ENCODE measurements around the gene C6orf136. TPM values are rescaled to one million over a fixed set of nuclear protein-coding genes. Genes with fewer than 3 reads are reported as not detected.

Gene C6orf136
- total RNA-seq, 1 experiment from 2014 or later: 25.4 TPM

- DNase-seq: no peak
- no peak for TF ChIP-seq CTCF (IDR thresholded peaks at IDR 0.05; ENCODE audit: insufficient read depth in 1 of 2, low read depth in 1 of 2, low read length in 1 of 2, severe bottlenecking in 1 of 2, unreplicated experiment in 1 of 2)
- H3K27me3 Mint-ChIP-seq (ENCODE audit: insufficient read depth, unreplicated experiment): no peaks in the 10 kb centered on the region
- Histone ChIP-seq H3K9me3 (no peaks in the 10 kb centered on the region), H3K36me3 (ENCODE audit: control insufficient read depth, insufficient read depth, low read length) (no peaks in the 10 kb centered on the region), H3K4me3 (ENCODE audit: low read depth, low read length) (peak overlapping the region; percentile 75), H3K27me3 (replicated peaks; ENCODE audit: control insufficient read depth, insufficient read depth, low read length) (no peaks in the 10 kb centered on the region), H3K4me1 (peaks cover 22% of the 10 kb centered on the region)
- intact Hi-C loops (cut with micrococcal nuclease; ENCODE audit: unreplicated experiment): loop anchor here (1.0 kb wide), 1 partner anchor 27 kb away; the partner anchor contains the start of gene MDC1
- POLR2A ChIA-PET: no interaction called here
- H3K4me3 Mint-ChIP-seq (ENCODE audit: unreplicated experiment): peak overlapping the region; percentile 74
- H3K4me1 Mint-ChIP-seq (ENCODE audit: low read depth, unreplicated experiment): peaks cover 46% of the 10 kb centered on the region
- BruUV-seq (replicated peaks): no TSS peak
- CTCF ChIA-PET: interaction anchor here (0.6 to 2.0 kb wide), 5 partner anchors 11 to 65 kb away, joined by 3 to 6 read pairs (median 5); partner anchors contain the start of genes DHX16 and MDC1
- H3K27ac Mint-ChIP-seq (ENCODE audit: unreplicated experiment): peak overlapping the region; percentile 39
- no peaks in the 10 kb centered on the region for H3K9me3 Mint-ChIP-seq (ENCODE audit: unreplicated experiment)
- peaks cover 10% of the 10 kb centered on the region for H3K36me3 Mint-ChIP-seq (ENCODE audit: insufficient read depth, unreplicated experiment)
Observed at GRCh38 chr6:30689985-30690384, 43.1 kb downstream of the C6orf136 start.

DNA sequence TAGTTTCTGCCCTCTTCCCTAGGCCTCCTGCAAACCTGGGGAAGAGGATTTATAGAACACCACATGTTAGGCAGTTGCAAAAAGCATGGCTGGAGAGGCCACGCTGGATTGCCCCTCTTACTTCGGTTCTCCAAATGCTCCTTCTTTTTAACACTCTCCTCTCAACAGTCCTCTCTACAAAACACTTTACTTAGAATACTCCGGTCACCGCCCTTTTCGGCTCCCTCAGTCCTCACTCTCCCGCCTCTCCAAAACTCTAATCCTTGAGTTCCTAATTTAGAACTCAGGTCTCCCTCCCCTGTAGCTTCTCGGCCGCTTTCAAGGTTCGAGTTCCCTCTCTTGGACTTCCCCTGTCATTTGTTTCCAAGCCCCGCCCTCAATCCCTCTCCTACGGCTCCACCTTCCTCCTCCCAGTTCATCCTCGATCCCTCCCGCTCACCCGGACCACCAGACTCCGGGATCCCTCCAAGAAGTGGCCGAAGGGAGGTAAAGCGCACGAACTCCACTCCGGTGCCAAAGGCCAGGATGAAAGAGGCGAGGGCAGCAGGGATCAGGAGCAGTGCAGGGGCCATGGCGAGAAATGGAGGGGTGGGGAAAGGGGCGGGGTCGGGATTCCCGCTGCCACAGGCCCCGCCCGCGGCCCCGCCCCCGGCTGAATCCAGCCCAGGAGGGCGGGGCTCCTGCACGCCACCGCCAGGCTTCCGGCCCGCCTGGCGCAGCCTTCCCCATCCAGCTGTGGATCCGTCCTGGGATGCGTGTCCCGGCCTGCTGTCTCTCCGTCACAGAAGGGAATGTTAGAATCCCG, 43.7 kb downstream of the C6orf136 start, which contains the start of gene NRM:
NRM (minus strand) TSS at position 582 of the 805 bp plus-strand sequence; CDS start at position 572, 10 bp downstream.
- CTCF ChIA-PET: interaction anchor here (0.6 to 2.0 kb wide), 6 partner anchors 12 to 450 kb away, joined by 3 to 6 read pairs (median 4); partner anchors contain the start of genes DHX16 and MDC1
- peak within 1 kb of the TSS; percentile 74 for H3K4me3 Mint-ChIP-seq (ENCODE audit: unreplicated experiment)
- H3K36me3 ChIP-seq (ENCODE audit: control insufficient read depth, insufficient read depth, low read length): no peaks in the 10 kb centered on the region
- peaks cover 10% of the 10 kb centered on the region for H3K36me3 Mint-ChIP-seq (ENCODE audit: insufficient read depth, unreplicated experiment)
- intact Hi-C loops (cut with micrococcal nuclease; ENCODE audit: unreplicated experiment): loop anchor here (1.0 kb wide), 1 partner anchor 27 kb away; the partner anchor contains the start of gene MDC1
- POLR2A ChIA-PET: interaction anchor here (1.6 kb wide), 1 partner anchor 27 kb away, joined by 12 read pairs; the partner anchor contains the start of gene MDC1
- BruUV-seq (replicated peaks): TSS peak; percentile 38
- no peak for TF ChIP-seq CTCF (IDR thresholded peaks at IDR 0.05; ENCODE audit: insufficient read depth in 1 of 2, low read depth in 1 of 2, low read length in 1 of 2, severe bottlenecking in 1 of 2, unreplicated experiment in 1 of 2)
- H3K4me1 Mint-ChIP-seq (ENCODE audit: low read depth, unreplicated experiment): peaks cover 50% of the 10 kb centered on the region
- H3K27me3 ChIP-seq (replicated peaks; ENCODE audit: control insufficient read depth, insufficient read depth, low read length): no peaks in the 10 kb centered on the region
- H3K27me3 Mint-ChIP-seq (ENCODE audit: insufficient read depth, unreplicated experiment): no peaks in the 10 kb centered on the region
- peak within 1 kb of the TSS; percentile 75 for H3K4me3 ChIP-seq (ENCODE audit: low read depth, low read length)
- DNase-seq: peak; percentile 81 to 88
- H3K9me3 ChIP-seq: no peaks in the 10 kb centered on the region
- H3K27ac Mint-ChIP-seq (ENCODE audit: unreplicated experiment): peak within 1 kb of the TSS; percentile 39
- no peaks in the 10 kb centered on the region for H3K9me3 Mint-ChIP-seq (ENCODE audit: unreplicated experiment)
- H3K4me1 ChIP-seq: peaks cover 26% of the 10 kb centered on the region

DNA sequence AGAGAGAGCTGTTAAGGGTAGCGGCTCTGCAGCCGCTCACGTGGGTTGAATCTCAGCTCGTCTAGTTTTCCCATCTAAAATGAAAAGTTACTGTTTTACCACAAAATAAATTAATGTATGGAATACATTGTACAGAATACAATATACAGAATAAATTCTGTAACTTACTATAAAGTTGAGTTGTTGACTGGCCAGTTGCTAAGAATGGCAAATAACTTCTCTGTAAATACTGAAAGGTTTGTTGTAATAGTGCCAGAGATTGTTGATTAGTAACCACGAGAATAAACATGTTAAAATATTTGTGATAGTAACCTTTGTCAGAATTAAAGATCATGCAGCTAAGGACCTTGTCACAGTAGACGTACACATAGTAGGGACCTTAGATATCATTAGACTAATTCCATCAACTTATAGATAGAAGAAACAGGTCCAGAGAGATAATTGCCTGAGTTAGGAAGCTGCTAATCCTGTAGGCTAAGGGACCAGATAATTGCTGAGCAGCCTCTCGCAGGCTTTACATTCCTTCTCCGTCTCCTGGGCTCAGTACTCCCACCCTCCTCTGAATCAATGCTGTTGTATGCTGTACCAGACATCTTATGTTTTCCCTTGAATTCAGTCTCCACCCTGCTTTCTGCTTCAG, 44.4 kb downstream of the C6orf136 start:
- TF ChIP-seq CTCF (IDR thresholded peaks at IDR 0.05; ENCODE audit: insufficient read depth in 1 of 2, low read depth in 1 of 2, low read length in 1 of 2, severe bottlenecking in 1 of 2, unreplicated experiment in 1 of 2): no peak
- H3K9me3 ChIP-seq: no peaks in the 10 kb centered on the region
- peaks cover 31% of the 10 kb centered on the region for H3K4me1 ChIP-seq
- peaks cover 7% of the 10 kb centered on the region for H3K36me3 Mint-ChIP-seq (ENCODE audit: insufficient read depth, unreplicated experiment)
- intact Hi-C loops (cut with micrococcal nuclease; ENCODE audit: unreplicated experiment): no loop called here
- peak overlapping the region; percentile 74 for H3K4me3 Mint-ChIP-seq (ENCODE audit: unreplicated experiment)
- H3K36me3 ChIP-seq (ENCODE audit: control insufficient read depth, insufficient read depth, low read length): no peaks in the 10 kb centered on the region
- peaks cover 45% of the 10 kb centered on the region for H3K4me1 Mint-ChIP-seq (ENCODE audit: low read depth, unreplicated experiment)
- ChIA-PET CTCF (interaction anchor here (0.7 to 2.0 kb wide), 4 partner anchors 13 to 449 kb away, joined by 3 to 6 read pairs (median 5); partner anchors contain the start of genes DHX16 and MDC1), POLR2A (interaction anchor here (1.6 kb wide), 1 partner anchor 26 kb away, joined by 12 read pairs; the partner anchor contains the start of gene MDC1)
- H3K27me3 Mint-ChIP-seq (ENCODE audit: insufficient read depth, unreplicated experiment): no peaks in the 10 kb centered on the region
- BruUV-seq (replicated peaks): TSS peak; percentile 35
- H3K9me3 Mint-ChIP-seq (ENCODE audit: unreplicated experiment): no peaks in the 10 kb centered on the region
- no peak for DNase-seq
- peak overlapping the region; percentile 75 for H3K4me3 ChIP-seq (ENCODE audit: low read depth, low read length)
- no peaks in the 10 kb centered on the region for H3K27me3 ChIP-seq (replicated peaks; ENCODE audit: control insufficient read depth, insufficient read depth, low read length)
- H3K27ac Mint-ChIP-seq (ENCODE audit: unreplicated experiment): peak overlapping the region; percentile 39
